Mesothelial cell of epicardium (in vitro differentiated cells): Measurements from ENCODE around the gene HSPA4L. TPM values are rescaled to one million over a fixed set of nuclear protein-coding genes. Genes with fewer than 3 reads are reported as not detected.
A peak's percentile ranks its signal among the peaks of the same experiment; 100 is the strongest.

ENCODE experiments used
- DNase-seq, 2 experiments: peaks; one replicate each; pipeline ENCODE4 v3.0.0; 2021; ENCODE audit warnings: low spot score in 2 of 2; ENCODE audit not compliant: unreplicated experiment in 2 of 2
- H3K27ac Mint-ChIP-seq: 2 replicates; pipeline ENCODE4 v1.8.0; 2021; ENCODE audit warnings: mixed read lengths
- H3K27me3 Mint-ChIP-seq: 2 replicates; pipeline ENCODE4 v1.8.0; 2021; ENCODE audit warnings: low read depth, mixed read lengths
- H3K36me3 Mint-ChIP-seq: 2 replicates; pipeline ENCODE4 v1.8.0; 2021; ENCODE audit warnings: mixed read lengths
- H3K4me1 Mint-ChIP-seq: 2 replicates; pipeline ENCODE4 v1.8.0; 2021; ENCODE audit warnings: mixed read lengths
- H3K4me3 Mint-ChIP-seq: 2 replicates; pipeline ENCODE4 v1.8.0; 2021; ENCODE audit warnings: mild to moderate bottlenecking, moderate library complexity, mixed read lengths
- H3K9me3 Mint-ChIP-seq: 2 replicates; pipeline ENCODE4 v1.8.0; 2021; ENCODE audit warnings: mixed read lengths
- total RNA-seq: library from RNA; stranded (reverse); gene quantifications from 3 replicates; pipeline ENCODE4 v1.2.1, GENCODE V29; 2021
- TF ChIP-seq, protein P1 (sequence below): fragments of 200-600 bp; sonication (generic); IDR thresholded peaks from one replicate; pipeline ENCODE4 v1.5.0; 2021; ENCODE audit warnings: antibody characterized with exemption; ENCODE audit not compliant: unreplicated experiment

The HSPA4L gene
- total RNA-seq, 1 donor from 2014 or later, result 4.6 TPM

DNA sequence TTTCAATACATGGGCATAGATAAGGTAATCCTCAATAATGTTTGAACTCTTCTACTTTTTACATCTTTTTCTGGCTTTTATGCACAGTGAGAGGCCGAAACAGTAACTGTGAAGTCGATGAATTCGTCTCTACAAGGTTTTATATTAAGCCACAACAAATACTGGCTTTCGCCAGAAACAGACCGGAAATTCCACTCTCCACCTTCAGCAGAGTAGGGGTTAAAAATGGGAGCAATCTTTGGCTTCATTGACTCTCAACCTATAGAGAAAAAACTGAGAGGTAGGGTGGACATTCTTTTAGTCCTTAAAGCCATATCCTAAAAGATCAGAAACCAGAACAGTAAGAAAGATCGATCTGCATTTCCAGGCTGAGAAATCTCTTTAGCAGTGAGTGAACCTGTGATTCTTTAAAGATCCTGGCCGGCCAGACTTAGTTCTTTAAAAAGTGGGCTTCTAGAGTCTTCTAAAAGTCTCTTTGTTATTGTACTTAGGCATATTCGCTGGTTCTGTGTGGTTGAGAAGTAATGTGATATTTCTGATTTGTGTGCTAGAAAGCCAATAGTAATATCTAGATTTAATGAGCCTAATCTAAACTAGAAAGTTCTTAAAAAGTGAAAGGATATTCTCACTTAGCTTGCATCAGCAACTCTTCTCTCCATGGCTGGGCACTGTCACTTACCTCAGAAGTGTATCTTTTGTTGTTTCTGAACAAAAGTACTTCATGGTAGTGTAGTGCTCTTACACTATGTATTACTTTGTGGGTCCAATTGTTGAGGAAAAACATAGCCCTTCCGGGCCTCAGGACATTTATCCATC, 2.0 kb downstream of the HSPA4L start:
- peak overlapping the region; percentile 84 for H3K4me3 Mint-ChIP-seq
- TF ChIP-seq, protein P1, sequence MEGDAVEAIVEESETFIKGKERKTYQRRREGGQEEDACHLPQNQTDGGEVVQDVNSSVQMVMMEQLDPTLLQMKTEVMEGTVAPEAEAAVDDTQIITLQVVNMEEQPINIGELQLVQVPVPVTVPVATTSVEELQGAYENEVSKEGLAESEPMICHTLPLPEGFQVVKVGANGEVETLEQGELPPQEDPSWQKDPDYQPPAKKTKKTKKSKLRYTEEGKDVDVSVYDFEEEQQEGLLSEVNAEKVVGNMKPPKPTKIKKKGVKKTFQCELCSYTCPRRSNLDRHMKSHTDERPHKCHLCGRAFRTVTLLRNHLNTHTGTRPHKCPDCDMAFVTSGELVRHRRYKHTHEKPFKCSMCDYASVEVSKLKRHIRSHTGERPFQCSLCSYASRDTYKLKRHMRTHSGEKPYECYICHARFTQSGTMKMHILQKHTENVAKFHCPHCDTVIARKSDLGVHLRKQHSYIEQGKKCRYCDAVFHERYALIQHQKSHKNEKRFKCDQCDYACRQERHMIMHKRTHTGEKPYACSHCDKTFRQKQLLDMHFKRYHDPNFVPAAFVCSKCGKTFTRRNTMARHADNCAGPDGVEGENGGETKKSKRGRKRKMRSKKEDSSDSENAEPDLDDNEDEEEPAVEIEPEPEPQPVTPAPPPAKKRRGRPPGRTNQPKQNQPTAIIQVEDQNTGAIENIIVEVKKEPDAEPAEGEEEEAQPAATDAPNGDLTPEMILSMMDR, result no peak
- H3K27me3 Mint-ChIP-seq, result peaks cover 21% of the 10 kb centered on the region
- H3K4me1 Mint-ChIP-seq, result peaks cover 19% of the 10 kb centered on the region
- no peaks in the 10 kb centered on the region for H3K9me3 Mint-ChIP-seq
- peak overlapping the region; percentile 93 for H3K27ac Mint-ChIP-seq
- no peak for DNase-seq
- no peaks in the 10 kb centered on the region for H3K36me3 Mint-ChIP-seq

DNA sequence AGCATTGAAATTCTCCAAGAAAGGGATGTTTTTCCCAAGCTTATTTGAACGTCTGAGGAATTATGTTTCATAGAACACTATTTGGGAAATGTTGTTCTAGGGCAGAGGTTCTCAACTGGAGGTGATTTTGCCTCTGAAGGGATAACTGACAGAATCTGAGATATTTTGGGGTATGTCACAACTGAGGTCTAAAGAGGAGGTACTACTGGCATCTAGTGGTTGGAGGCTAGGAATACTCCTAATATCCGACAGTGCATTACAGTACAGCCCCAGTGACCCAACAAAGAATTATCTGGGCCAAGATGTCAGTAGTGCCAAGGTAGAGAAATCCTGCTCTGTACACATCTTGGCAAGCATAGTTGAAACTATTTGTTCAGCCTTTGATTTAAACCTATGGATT, 6.4 kb downstream of the HSPA4L start:
- H3K4me1 Mint-ChIP-seq, result peaks cover 10% of the 10 kb centered on the region
- no peaks in the 10 kb centered on the region for H3K9me3 Mint-ChIP-seq
- DNase-seq, result no peak
- TF ChIP-seq, protein P1, result no peak
- H3K27ac Mint-ChIP-seq, result no peak overlapping the region
- H3K27me3 Mint-ChIP-seq, result peaks cover 10% of the 10 kb centered on the region
- H3K36me3 Mint-ChIP-seq, result no peaks in the 10 kb centered on the region
- H3K4me3 Mint-ChIP-seq, result no peak overlapping the region

DNA sequence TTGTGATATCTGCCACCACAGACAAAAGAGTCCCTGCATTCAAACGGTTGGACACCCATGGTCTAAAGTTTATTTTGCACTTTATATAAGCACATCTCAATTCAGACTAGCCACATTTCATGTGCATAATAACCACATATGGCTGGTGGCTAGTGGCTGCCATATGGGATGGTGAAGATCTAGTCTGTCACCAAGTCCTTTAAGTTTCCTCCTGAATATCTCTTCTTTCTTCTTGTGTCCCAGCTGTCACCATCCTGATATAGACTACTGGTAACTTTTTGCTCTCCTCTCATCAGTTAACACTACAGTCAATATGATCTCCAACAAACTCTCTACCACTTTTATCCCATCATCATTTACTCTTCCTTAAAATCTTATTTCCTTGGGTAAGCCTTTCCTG, 9.3 kb downstream of the HSPA4L start:
- H3K27me3 Mint-ChIP-seq, result no peaks in the 10 kb centered on the region
- H3K4me1 Mint-ChIP-seq, result no peaks in the 10 kb centered on the region
- DNase-seq, result no peak
- TF ChIP-seq, protein P1, result no peak
- H3K4me3 Mint-ChIP-seq, result no peak overlapping the region
- no peaks in the 10 kb centered on the region for H3K9me3 Mint-ChIP-seq
- H3K36me3 Mint-ChIP-seq, result no peaks in the 10 kb centered on the region
- no peak overlapping the region for H3K27ac Mint-ChIP-seq

DNA sequence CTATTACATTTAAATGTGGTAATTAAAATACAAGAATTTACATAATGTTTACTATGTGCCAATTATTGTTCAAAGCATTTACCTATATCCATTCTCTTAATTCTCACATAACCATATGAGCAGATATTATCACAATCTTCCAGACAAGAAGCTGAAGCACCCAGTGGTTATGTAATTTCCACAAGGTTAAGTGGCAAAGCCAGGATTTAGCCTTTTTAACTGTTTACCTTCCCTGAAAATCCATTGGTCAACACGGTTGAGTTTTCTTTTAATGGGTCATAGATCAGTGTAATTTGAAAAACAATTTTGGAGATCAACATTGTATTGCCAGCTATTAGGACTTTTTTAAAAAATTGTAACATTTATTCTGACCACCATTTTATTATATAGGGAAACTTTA, 11.4 kb downstream of the HSPA4L start:
- DNase-seq, result no peak
- TF ChIP-seq, protein P1, result no peak
- H3K4me1 Mint-ChIP-seq, result no peaks in the 10 kb centered on the region

DNA sequence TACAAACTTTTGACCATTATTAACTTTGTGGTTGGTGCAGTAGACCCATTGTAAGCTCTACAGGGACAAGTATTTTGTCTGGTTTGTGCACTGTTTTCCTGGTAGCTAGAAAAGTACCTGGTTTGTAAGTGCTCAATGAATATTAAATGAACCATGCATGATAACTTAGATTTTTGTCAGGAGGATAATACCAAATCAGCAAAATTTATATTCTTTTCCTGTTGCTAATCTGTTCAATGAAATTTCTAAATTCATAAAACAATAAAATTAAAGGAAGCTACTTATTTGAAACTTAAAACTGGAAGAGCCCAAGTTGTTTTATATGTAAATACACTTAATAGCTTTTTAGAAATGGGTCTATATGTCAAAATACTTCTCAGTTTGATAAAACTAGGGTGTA, 17.6 kb downstream of the HSPA4L start:
- Mint-ChIP-seq H3K36me3 (no peaks in the 10 kb centered on the region), H3K27ac (no peak overlapping the region), H3K27me3 (no peaks in the 10 kb centered on the region), H3K4me1 (no peaks in the 10 kb centered on the region), H3K4me3 (no peak overlapping the region), H3K9me3 (no peaks in the 10 kb centered on the region)
- TF ChIP-seq, protein P1, result no peak
- no peak for DNase-seq

More for the DNA sequence above, 11.4 kb downstream of the HSPA4L start:
- Mint-ChIP-seq H3K9me3 (no peaks in the 10 kb centered on the region), H3K27me3 (no peaks in the 10 kb centered on the region), H3K4me3 (no peak overlapping the region), H3K27ac (no peak overlapping the region), H3K36me3 (no peaks in the 10 kb centered on the region)
